ENCODE results near the gene OR7E24.

- TF ChIP-seq CTCF (conservative IDR thresholded peaks at IDR 0.05; ENCODE audit: low read length) (no peak), EZH2phosphoT487 (IDR thresholded peaks at IDR 0.05; ENCODE audit: borderline replicate concordance, low read depth, low read length) (no peak)
These were observed 44.7 kb downstream of the OR7E24 start for GRCh38 chr19:9295411-9295849.
